Peyer's patch (tissue), 4 donors: ENCODE measurements around the gene RRM1. TPM values are rescaled to one million over a fixed set of nuclear protein-coding genes. Genes with fewer than 3 reads are reported as not detected.

Source experiments
- DNase-seq, 3 donors: peaks; one replicate each; pipeline ENCODE4 v3.0.0-alpha.2; 2017 to 2019
- H3K27ac ChIP-seq, 4 donors: fragments of 200-600 bp; sonication (generic); one replicate each; pipeline ENCODE4 v1.5.1; 2016 to 2019
- H3K27me3 ChIP-seq, 2 donors: fragments of 200-600 bp; sonication (generic); one replicate each; pipeline ENCODE4 v1.5.1; 2019
- H3K36me3 ChIP-seq, 3 donors: fragments of 200-600 bp; sonication (generic); one replicate each; pipeline ENCODE4 v1.5.1; 2016 to 2019
- H3K4me1 ChIP-seq, 4 donors: fragments of 200-600 bp; sonication (generic); one replicate each; pipeline ENCODE4 v1.5.1; 2016 to 2019
- H3K4me3 ChIP-seq, 4 donors: fragments of 200-600 bp; sonication (generic); 1 replicate in 3 of 4; 2 replicates in 1 of 4; pipeline ENCODE4 v1.5.1; 2016 to 2019; ENCODE audit warnings: mild to moderate bottlenecking in 1 of 4
- H3K9me3 ChIP-seq, 4 donors: fragments of 200-600 bp; sonication (generic); one replicate each; pipeline ENCODE4 v1.5.1; 2016 to 2019; ENCODE audit warnings: mild to moderate bottlenecking in 1 of 4
- CTCF ChIP-seq, 6 experiments: fragments of 450-650 bp in 4 of 6; fragments of 200-600 bp in 2 of 6; sonication (generic) in 1 of 6; IDR thresholded peaks; one replicate each; pipeline ENCODE4 v1.5.1; 2017 to 2019; ENCODE audit warnings: antibody characterized with exemption in 6 of 6, mild to moderate bottlenecking in 3 of 6, moderate library complexity in 1 of 6
- POLR2A ChIP-seq, 2 donors: fragments of 450-650 bp; IDR thresholded peaks; one replicate each; pipeline ENCODE4 v1.5.1; 2017; ENCODE audit warnings: antibody characterized with exemption in 2 of 2, mild to moderate bottlenecking in 2 of 2, moderate library complexity in 2 of 2
- total RNA-seq, 4 donors: library from RNA; depleted of rRNA; stranded (reverse); fragments of >200 nt; gene quantifications; one replicate each; pipeline ENCODE4 v1.1.0, GENCODE V29; 2016

RRM1 gene
- total RNA-seq, 4 donors from 2014 or later = 13.3 to 40.5 (median 32.3) TPM

GRCh38 chr11:4103269-4103668 lies 8.7 kb downstream of the RRM1 start:
- H3K27ac ChIP-seq = no peak overlapping the region
- TF ChIP-seq CTCF (IDR thresholded peaks at IDR 0.05) = no peak
- no peak for TF ChIP-seq POLR2A (IDR thresholded peaks at IDR 0.05)
- peaks cover 0 to 23% (median 0%) of the 10 kb centered on the region in 3 donors for H3K36me3 ChIP-seq

GRCh38 chr11:4105916-4106315 lies 11.3 kb downstream of the RRM1 start:
- no peaks in the 10 kb centered on the region for H3K27me3 ChIP-seq
- TF ChIP-seq POLR2A (IDR thresholded peaks at IDR 0.05) = no peak
- TF ChIP-seq CTCF (IDR thresholded peaks at IDR 0.05) = no peak
- no peak overlapping the region for H3K4me3 ChIP-seq
- H3K4me1 ChIP-seq = no peaks in the 10 kb centered on the region
- H3K27ac ChIP-seq = no peak overlapping the region
- no peaks in the 10 kb centered on the region for H3K9me3 ChIP-seq
- no peak for DNase-seq
- peaks cover 0 to 35% (median 0%) of the 10 kb centered on the region in 3 donors for H3K36me3 ChIP-seq

More at GRCh38 chr11:4103269-4103668, 8.7 kb downstream of the RRM1 start:
- Histone ChIP-seq H3K4me3 (no peak overlapping the region), H3K9me3 (no peaks in the 10 kb centered on the region), H3K4me1 (no peaks in the 10 kb centered on the region), H3K27me3 (no peaks in the 10 kb centered on the region)
- no peak for DNase-seq

GRCh38 chr11:4111834-4112233 lies 17.2 kb downstream of the RRM1 start:
- TF ChIP-seq POLR2A (IDR thresholded peaks at IDR 0.05) (no peak), CTCF (IDR thresholded peaks at IDR 0.05) (no peak)
- no peak overlapping the region for H3K27ac ChIP-seq
- no peaks in the 10 kb centered on the region for H3K4me1 ChIP-seq
- H3K4me3 ChIP-seq = no peak overlapping the region
- H3K9me3 ChIP-seq = no peaks in the 10 kb centered on the region
- H3K36me3 ChIP-seq = peaks cover 0 to 60% (median 0%) of the 10 kb centered on the region in 3 donors
- H3K27me3 ChIP-seq = no peaks in the 10 kb centered on the region
- no peak for DNase-seq

- Histone ChIP-seq H3K27ac (no peak overlapping the region), H3K36me3 (peaks cover 0 to 52% (median 0%) of the 10 kb centered on the region in 3 donors), H3K9me3 (no peaks in the 10 kb centered on the region), H3K27me3 (no peaks in the 10 kb centered on the region), H3K4me3 (no peak overlapping the region), H3K4me1 (no peaks in the 10 kb centered on the region)
- no peak for DNase-seq
- TF ChIP-seq CTCF (IDR thresholded peaks at IDR 0.05) = no peak
- TF ChIP-seq POLR2A (IDR thresholded peaks at IDR 0.05) = no peak
Measured at GRCh38 chr11:4115128-4115527, 20.5 kb downstream of the RRM1 start.

- Histone ChIP-seq H3K9me3 (no peaks in the 10 kb centered on the region), H3K27ac (no peak overlapping the region), H3K27me3 (no peaks in the 10 kb centered on the region), H3K4me3 (no peak overlapping the region), H3K36me3 (peaks cover 0 to 53% (median 0%) of the 10 kb centered on the region in 3 donors), H3K4me1 (no peaks in the 10 kb centered on the region)
- no peak for DNase-seq
- no peak for TF ChIP-seq CTCF (IDR thresholded peaks at IDR 0.05)
- TF ChIP-seq POLR2A (IDR thresholded peaks at IDR 0.05) = no peak
Measured at GRCh38 chr11:4118107-4118506, 23.5 kb downstream of the RRM1 start.

GRCh38 chr11:4123218-4123617 lies 28.6 kb downstream of the RRM1 start:
- TF ChIP-seq POLR2A (IDR thresholded peaks at IDR 0.05) (no peak), CTCF (IDR thresholded peaks at IDR 0.05) (no peak)
- Histone ChIP-seq H3K36me3 (peaks cover 0 to 77% (median 0%) of the 10 kb centered on the region in 3 donors), H3K4me1 (no peaks in the 10 kb centered on the region), H3K9me3 (no peaks in the 10 kb centered on the region), H3K27me3 (no peaks in the 10 kb centered on the region), H3K4me3 (no peak overlapping the region), H3K27ac (no peak overlapping the region)
- DNase-seq = no peak
